Kidney (tissue), 14 donors: ENCODE data around the gene TENT4A. TPM values are rescaled to one million over a fixed set of nuclear protein-coding genes. Genes with fewer than 3 reads are reported as not detected.
A peak's percentile ranks its signal among the peaks of the same experiment; 100 is the strongest.

Experiments
- DNase-seq, 5 donors: peaks; one replicate each; pipeline ENCODE4 v3.0.0-alpha.2; 2013 to 2020
- FAIRE-seq: peaks from 2 replicates; lab custom pipeline; 2012; peaks lifted over from hg19 to GRCh38; lab: Jason Lieb, UNC
- H3K27ac ChIP-seq, 2 donors: one replicate each; pipeline ENCODE4 v1.7.0; 2013; ENCODE audit warnings: low read depth in 2 of 2, low read length in 2 of 2, inconsistent platforms in 1 of 2
- H3K27me3 ChIP-seq: one replicate; pipeline ENCODE4 v1.7.1; 2013; ENCODE audit warnings: low read length, inconsistent platforms; ENCODE audit not compliant: control insufficient read depth, insufficient read depth
- H3K36me3 ChIP-seq, 3 donors: one replicate each; pipeline versions ENCODE4 v1.7.0 to v1.7.1; 2013; ENCODE audit warnings: low read length in 3 of 3, control low read depth in 1 of 3, inconsistent platforms in 1 of 3; ENCODE audit not compliant: insufficient read depth in 3 of 3, control insufficient read depth in 2 of 3
- H3K4me1 ChIP-seq, 3 donors: one replicate each; pipeline versions ENCODE4 v1.7.0 to v1.7.1; 2013; ENCODE audit warnings: low read length in 3 of 3, inconsistent platforms in 1 of 3, low read depth in 1 of 3; ENCODE audit not compliant: control insufficient read depth in 2 of 3, insufficient read depth in 2 of 3
- H3K4me3 ChIP-seq, 3 donors: one replicate each; pipeline versions ENCODE4 v1.7.0 to v1.8.1; 2013; ENCODE audit warnings: low read length in 3 of 3, control low read depth in 1 of 3, inconsistent platforms in 1 of 3
- H3K9ac ChIP-seq, 3 donors: one replicate each; pipeline versions ENCODE4 v1.7.0 to v1.7.1; 2013; ENCODE audit warnings: low read length in 3 of 3, control low read depth in 1 of 3, inconsistent platforms in 1 of 3
- H3K9me3 ChIP-seq, 3 donors: one replicate each; pipeline versions ENCODE4 v1.7.0 to v1.7.1; 2013; ENCODE audit warnings: low read length in 3 of 3, control low read depth in 1 of 3, inconsistent platforms in 1 of 3; ENCODE audit not compliant: control insufficient read depth in 2 of 3, insufficient read depth in 1 of 3
- intact Hi-C: fragments of 100-400 bp; cut with DNase I; formaldehyde crosslinking; loops from one replicate; pipeline ENCODE4 v1.11.1; 2022
- polyA plus RNA-seq: library from polyadenylated mRNA; stranded (reverse); fragments of 350-450 nt; fragmentation: Illumina TruSeq; extraction: RNeasy Lipid Tissue Mini Kit (QIAGEN cat#74804); gene quantifications from one replicate; pipeline ENCODE4 v1.2.3, GENCODE V29; 2014; ENCODE audit warnings: low read depth, low replicate concordance; ENCODE audit not compliant: insufficient read depth
- total RNA-seq: library from RNA; stranded (reverse); fragmentation: NEBNext Ultra II Directional; extraction: Animal tissue kit (Norgen Biotek cat#: 25700); gene quantifications from one replicate; pipeline ENCODE4 v1.2.1, GENCODE V29; 2021
- TF ChIP-seq, protein P1 (sequence below): IDR thresholded peaks from 3 replicates; pipeline ENCODE4 v1.5.1; 2012; ENCODE audit warnings: mild to moderate bottlenecking, moderate library complexity, borderline replicate concordance; ENCODE audit not compliant: insufficient read depth; ENCODE audit errors: extremely low read depth
- donor health status: control.
- donor health status: control.
- donor health status: control.
- donor health status: control.
- donor health status: control.
- donor health status: DM: yes; HTN: yes; CAD: no.
- donor health status: Normal renal cell carcinoma (clear cell type).

TENT4A gene
- total and polyA plus RNA-seq, 2 donors from 2014 or later = 4.8 to 22.8 TPM

DNA sequence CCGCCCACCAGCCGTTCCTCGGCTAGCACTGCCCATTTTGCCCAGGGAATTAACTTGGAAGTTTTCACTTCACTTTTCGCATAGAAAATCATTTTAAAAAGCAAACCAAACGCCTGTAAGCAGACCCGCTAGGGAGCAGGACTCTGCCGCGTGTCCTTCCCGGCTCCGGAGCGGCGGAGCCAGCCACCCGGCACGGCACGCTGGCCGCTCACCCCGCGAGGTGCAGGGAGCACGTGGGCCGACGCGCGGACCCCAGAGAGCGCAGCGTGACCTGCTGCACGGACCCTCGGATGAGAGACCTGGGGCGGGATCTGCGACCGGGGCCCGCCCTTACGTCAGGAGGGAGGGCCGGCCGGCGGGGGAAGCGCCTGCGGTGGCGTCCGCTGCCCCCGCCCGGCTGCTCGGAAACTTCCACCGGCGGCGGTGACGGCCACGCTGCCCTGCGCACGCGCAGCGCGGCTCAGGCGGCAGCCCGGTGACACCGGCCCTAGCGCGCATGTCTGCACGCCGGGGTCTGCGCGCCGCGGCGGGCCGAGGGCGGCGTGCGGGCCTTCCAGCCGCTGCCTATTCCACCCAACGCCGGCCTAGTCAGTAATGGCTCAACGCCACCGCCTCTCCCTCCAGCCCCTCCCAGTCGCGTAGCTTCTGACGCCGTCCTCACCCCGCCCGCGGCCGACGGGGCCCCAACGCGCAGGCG lies 507 bp upstream of the TENT4A start:
- Histone ChIP-seq H3K27ac (peak overlapping the region; percentile 95 to 97), H3K4me3 (peak overlapping the region; percentile 52 to 86 (median 62)), H3K4me1 (peaks cover 0 to 27% (median 12%) of the 10 kb centered on the region in 3 donors), H3K9me3 (no peaks in the 10 kb centered on the region), H3K27me3 (no peaks in the 10 kb centered on the region), H3K36me3 (peaks cover 0 to 2% (median 0%) of the 10 kb centered on the region in 3 donors), H3K9ac (peak overlapping the region; percentile 14 to 81 (median 81))
- FAIRE-seq (no peak), DNase-seq (peak; percentile 98 to 99 (median 99))
- TF ChIP-seq, protein P1, sequence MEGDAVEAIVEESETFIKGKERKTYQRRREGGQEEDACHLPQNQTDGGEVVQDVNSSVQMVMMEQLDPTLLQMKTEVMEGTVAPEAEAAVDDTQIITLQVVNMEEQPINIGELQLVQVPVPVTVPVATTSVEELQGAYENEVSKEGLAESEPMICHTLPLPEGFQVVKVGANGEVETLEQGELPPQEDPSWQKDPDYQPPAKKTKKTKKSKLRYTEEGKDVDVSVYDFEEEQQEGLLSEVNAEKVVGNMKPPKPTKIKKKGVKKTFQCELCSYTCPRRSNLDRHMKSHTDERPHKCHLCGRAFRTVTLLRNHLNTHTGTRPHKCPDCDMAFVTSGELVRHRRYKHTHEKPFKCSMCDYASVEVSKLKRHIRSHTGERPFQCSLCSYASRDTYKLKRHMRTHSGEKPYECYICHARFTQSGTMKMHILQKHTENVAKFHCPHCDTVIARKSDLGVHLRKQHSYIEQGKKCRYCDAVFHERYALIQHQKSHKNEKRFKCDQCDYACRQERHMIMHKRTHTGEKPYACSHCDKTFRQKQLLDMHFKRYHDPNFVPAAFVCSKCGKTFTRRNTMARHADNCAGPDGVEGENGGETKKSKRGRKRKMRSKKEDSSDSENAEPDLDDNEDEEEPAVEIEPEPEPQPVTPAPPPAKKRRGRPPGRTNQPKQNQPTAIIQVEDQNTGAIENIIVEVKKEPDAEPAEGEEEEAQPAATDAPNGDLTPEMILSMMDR = no peak
- intact Hi-C loops = no loop called here

DNA sequence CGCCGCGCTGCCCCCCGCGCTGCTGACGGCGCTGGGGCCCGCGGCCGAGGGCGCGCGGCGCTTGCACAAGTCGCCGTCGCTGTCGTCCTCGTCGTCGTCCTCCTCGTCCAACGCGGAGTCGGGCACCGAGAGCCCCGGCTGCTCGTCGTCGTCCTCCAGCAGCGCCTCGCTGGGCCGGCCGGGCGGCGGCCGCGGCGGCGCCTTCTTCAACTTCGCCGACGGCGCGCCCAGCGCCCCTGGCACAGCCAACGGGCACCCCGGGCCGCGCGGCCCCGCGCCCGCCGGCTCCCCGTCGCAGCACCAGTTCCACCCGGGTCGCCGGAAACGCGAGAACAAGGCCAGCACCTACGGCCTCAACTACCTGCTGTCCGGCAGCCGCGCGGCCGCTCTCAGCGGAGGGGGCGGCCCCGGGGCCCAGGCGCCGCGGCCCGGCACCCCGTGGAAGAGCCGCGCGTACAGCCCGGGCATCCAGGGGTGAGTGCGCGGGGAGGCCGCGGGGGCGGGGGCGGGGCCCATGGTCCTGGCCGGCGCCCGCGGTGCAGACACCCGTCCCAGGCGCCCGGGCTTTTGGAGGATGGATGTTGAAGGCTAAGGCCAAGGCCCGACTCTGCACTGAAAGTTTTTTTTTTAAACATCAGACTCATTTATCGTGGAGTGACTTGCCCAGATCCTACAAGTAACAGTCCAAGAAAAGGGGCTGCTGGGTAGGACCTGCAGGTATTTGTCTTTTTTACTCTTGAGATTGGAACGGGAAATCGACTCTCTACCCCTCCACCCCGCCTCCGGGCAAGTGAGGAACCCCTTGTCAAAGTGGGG lies 1.2 kb downstream of the TENT4A start:
- peaks cover 0 to 34% (median 12%) of the 10 kb centered on the region in 3 donors for H3K4me1 ChIP-seq
- TF ChIP-seq, protein P1 = no peak
- peak overlapping the region; percentile 17 to 73 (median 40) for H3K9ac ChIP-seq
- no peaks in the 10 kb centered on the region for H3K9me3 ChIP-seq
- FAIRE-seq (no peak), DNase-seq (peak in 4 of 5 donors; percentile 14 to 84 (median 48))
- peak overlapping the region; percentile 47 to 78 (median 76) for H3K4me3 ChIP-seq
- H3K27me3 ChIP-seq = no peaks in the 10 kb centered on the region
- intact Hi-C loops = no loop called here
- peak overlapping the region in 1 of 2 donors; percentile 32 for H3K27ac ChIP-seq
- peaks cover 0 to 2% (median 0%) of the 10 kb centered on the region in 3 donors for H3K36me3 ChIP-seq

DNA sequence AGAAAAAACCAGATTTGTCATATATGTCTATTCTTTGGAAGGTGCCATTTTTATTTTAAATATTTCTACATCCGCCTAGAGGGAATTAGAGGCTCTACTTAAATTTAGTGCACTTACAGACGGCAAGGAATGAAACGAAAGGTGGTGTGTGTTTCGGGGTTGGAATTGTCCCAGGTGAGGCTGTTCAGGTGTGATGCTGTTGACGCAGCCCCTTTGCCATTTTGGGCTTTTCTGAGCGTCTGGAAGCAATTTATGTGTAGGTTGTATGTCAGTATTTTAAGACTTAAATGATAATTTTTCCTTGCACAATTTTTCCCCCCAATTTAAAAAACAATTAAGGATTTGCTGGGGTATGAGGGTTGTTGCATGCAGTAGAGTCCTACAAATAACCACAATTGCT lies 2.0 kb downstream of the TENT4A start:
- DNase-seq (no peak), FAIRE-seq (no peak)
- TF ChIP-seq, protein P1 = no peak
- intact Hi-C loops = no loop called here
- Histone ChIP-seq H3K4me3 (peak overlapping the region; percentile 47 to 78 (median 76)), H3K36me3 (peaks cover 0 to 2% (median 0%) of the 10 kb centered on the region in 3 donors), H3K27me3 (no peaks in the 10 kb centered on the region), H3K9me3 (no peaks in the 10 kb centered on the region), H3K27ac (no peak overlapping the region), H3K9ac (peak overlapping the region in 1 of 3 donors; percentile 37), H3K4me1 (peaks cover 0 to 34% (median 12%) of the 10 kb centered on the region in 3 donors)
